MM.1S (cell line): ENCODE data around the gene FAM200B.

Experiments
- EZH2 ChIP-seq: fragments of 300-600 bp; sonication (generic); optimal IDR thresholded peaks from 2 replicates; pipeline ENCODE3; 2017; ENCODE audit warnings: low read depth, mild to moderate bottlenecking, antibody characterized with exemption, low read length, mixed read lengths
- TF ChIP-seq, protein P1 (sequence below): fragments of 300-600 bp; sonication (generic); IDR thresholded peaks from 2 replicates; pipeline ENCODE4 v1.5.1; 2016; ENCODE audit warnings: antibody characterized with exemption, low read length, mixed read lengths

DNA sequence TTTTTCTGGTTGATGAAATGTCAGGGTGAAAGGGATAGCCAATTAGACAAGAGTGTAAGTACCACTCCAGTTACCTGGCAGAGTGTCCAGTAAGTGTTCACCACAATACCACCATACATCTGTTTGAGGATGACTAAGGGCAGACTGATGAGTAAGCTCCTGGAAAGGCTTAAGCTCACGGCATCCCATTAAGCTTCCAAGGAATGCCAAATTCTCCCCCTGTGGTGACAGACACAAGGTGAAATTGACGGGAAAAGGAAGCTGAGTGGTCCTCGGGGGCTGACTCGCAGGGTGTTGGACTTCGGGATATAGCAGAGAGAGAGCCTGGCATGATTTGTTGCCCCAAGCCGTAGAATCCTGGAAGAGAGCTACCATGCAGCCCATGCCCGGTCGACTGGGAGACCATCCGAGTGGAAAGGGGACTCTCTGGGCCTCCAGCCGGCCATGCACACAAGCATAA lies 13.6 kb downstream of the FAM200B start:
- TF ChIP-seq, protein P1, sequence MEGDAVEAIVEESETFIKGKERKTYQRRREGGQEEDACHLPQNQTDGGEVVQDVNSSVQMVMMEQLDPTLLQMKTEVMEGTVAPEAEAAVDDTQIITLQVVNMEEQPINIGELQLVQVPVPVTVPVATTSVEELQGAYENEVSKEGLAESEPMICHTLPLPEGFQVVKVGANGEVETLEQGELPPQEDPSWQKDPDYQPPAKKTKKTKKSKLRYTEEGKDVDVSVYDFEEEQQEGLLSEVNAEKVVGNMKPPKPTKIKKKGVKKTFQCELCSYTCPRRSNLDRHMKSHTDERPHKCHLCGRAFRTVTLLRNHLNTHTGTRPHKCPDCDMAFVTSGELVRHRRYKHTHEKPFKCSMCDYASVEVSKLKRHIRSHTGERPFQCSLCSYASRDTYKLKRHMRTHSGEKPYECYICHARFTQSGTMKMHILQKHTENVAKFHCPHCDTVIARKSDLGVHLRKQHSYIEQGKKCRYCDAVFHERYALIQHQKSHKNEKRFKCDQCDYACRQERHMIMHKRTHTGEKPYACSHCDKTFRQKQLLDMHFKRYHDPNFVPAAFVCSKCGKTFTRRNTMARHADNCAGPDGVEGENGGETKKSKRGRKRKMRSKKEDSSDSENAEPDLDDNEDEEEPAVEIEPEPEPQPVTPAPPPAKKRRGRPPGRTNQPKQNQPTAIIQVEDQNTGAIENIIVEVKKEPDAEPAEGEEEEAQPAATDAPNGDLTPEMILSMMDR = no peak
- TF ChIP-seq EZH2 = no peak
